NCI-H345 treated with DMSO at 0.1 percent for 48 hours (cell line): ENCODE data around the gene SIRT7.
"Not testable (repeated sequence)": the region's sequence is repeated elsewhere in the genome, so short reads cannot be mapped to it uniquely, and the experiment has no call there.

Experiments used
- DNase-seq: peaks from one replicate; lab custom pipeline; 2025; ENCODE audit not compliant: unreplicated experiment; lab: John Stamatoyannopoulos, UW

The SIRT7 gene

DNA sequence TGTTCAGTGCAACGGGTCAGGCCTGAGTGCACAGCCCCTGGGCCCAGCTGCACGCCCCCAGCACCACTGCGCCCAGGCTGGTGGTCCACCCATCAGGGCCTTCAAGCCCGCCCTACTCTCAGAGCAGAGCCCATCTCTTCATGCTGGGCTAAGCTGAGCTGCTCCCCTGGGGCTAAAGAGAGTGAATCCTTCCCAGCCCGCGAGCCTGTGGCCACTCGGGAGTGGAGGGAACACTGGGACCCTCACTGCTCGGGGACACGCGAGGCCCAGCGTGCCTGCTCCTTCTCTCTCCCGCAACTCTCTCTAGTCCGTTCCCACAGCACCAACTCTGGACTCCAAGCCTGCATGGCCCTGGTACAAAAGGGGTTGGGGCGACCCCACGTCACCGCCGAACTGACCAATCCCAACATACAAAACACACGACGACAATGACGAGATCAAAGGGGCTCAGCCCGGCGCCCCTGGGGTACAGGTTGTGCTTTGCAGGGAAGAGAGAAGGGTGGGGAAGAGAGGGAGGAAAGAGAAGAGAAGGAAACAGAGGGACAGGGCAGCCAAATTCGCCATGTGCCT is 4.1 kb upstream of the SIRT7 start:
- no peak for DNase-seq

DNA sequence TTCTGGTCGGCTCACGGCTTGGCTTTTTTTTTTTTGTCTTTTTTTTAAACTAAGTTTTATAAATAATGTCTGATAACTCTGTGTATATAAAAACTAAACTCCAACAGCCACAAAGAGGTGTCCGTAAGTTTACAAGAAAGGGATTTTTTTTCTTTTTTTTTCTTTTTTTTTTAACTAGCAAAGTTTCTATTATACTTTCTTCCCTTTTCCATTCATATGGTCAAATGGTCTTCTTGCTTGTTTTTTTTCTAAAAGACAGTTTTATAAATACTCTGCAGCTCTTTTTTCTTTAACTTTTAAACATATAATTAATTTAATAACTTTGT is 3.5 kb upstream of the SIRT7 start:
- DNase-seq, result no peak

DNA sequence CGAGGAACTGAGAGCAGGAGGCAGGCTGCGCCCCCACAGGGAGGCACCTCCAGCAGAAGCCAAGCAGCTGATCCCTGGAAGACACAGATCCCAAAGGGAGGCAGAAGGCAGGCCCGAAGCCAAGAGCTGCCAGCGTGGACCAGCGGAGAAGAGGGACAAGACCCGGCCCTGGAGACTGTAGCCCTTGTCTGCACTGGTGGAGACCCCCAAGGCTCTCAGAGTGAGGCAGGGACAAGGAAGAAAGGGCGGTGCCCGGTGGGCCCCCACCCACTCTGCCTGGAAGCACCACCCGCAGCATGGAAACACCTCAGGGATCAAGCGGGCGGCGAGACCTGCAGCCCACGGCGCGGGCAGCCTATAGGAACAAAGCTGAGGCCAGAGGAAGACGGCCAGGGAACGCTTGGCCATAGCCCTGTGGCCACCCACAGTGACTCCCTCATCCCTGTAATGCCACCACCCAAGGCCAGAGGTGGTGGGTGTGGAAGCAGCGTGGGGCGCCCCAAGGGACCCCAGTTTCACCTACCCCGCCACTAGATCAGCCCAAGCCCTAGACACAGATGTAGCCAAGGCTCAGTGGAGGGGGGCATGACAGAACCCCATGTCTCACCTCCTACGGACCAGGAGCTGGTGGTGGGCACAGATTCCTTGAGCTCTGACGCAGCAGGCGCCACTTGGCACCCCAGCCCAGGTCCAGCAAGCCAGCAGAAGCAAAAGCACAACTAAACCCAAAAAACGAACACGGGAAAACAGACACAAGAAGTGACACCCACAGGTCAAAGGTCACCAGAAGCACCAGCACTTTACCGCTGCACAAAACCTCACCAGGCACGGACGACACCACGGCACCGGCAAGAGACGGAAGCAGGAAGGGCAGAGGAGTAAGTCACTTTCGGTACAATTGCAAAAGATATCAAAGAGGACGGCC is 2.9 kb upstream of the SIRT7 start:
- DNase-seq, result no peak

DNA sequence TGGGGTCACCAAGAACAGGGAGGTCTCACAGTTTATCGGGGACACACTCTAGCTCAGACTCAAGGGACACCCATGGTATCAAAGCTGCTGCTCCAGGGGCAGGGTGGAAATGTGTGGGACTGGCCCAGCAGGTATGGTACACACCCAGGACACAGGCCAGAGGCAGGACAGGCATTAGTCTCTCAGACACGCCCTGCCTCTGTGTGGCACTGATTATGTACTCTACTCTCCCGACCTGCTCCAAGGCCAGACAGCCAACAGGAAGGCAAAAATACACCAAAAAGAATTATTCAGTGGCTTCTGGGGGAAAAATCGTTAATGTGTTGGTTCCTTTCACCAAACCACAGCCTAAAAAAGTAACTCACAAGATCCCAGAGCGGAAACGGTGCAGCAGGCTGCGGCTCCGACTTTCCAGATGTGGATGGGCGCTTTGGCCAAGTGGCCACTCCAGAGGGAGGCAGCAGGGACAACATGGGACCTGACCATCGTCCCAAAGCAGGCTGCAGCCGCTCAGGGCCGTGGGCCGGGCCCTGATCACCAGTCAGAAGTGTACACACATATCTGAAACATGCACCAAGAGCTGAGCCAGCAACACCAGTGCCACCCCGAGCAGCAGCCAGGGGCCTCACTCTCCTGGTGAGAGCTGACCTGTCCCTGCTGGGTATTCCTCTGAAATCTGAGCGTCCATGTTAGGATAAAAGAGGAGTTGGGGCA is 1.0 kb upstream of the SIRT7 start:
- DNase-seq, result no peak

DNA sequence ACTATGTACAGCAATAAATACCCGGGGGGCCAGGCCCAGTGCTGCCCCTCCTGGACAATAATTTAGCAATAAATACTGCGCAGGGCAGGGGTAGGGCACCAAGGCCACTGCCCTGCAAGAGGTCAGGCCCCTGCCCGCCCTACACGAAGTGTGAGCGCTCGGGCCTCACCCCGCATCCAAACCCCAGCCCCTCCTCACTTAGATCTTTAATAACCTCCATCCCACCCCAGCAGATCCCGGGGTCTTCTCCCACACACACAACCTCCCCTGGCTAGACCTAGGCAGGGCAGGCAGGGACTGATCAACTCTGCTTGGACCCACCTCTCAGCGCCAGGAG is 325 bp upstream of the SIRT7 start:
- DNase-seq, result not testable (repeated sequence)

DNA sequence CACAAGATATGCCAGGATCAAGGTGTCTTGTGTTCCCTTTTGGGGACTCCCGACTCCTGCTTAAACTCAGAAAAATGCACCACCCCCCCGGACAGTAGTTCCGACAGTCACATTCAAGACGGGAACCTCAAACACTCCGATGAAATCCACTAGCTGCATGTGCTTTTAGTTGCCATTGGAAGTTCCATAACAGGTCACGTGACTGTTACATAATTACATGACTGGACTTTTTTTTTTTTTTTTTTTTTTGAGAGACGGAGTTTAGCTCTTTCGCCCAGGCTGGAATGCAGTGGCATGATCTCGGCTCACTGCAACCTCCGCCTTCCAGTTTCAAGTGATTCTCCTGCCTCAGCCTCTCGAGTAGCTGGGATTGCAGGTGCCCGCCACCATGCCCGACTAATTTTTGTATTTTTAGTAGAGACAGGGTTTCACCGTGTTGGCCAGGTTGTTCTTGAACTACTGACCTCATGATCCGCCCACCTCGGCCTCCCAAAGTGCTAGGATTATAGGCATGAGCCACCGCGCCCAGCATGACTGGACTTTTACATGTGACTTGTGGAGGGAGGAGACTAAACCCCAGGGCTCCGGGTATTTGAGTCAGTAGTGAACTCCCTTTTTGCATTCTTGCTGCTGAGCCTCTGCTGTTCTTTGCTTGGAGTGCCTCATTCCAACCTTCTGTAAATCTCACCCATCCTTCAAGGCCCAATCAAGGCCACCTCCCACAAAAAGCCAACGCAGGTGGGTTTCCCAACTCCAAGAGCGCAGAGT is 1.6 kb downstream of the SIRT7 start:
- no peak for DNase-seq

DNA sequence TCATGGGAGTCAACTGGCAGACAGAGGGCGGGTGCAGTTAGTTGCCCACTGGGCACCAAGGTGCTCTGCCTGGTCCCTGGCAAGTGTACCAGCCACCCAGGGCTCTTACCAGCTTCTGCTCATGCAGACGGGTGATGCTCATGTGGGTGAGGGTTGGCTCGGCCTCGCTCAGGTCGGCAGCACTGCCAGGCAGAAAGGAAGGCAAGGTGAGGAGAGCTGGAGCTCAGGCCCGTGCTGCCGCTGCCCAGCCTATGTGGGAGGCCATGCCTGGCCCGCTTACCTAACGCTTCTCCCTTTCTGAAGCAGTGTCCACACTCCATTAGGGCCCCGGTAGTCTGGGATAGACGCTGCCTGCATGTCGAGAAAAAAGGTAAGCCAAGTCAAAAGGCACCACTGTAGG is 2.6 kb downstream of the SIRT7 start:
- no peak for DNase-seq

DNA sequence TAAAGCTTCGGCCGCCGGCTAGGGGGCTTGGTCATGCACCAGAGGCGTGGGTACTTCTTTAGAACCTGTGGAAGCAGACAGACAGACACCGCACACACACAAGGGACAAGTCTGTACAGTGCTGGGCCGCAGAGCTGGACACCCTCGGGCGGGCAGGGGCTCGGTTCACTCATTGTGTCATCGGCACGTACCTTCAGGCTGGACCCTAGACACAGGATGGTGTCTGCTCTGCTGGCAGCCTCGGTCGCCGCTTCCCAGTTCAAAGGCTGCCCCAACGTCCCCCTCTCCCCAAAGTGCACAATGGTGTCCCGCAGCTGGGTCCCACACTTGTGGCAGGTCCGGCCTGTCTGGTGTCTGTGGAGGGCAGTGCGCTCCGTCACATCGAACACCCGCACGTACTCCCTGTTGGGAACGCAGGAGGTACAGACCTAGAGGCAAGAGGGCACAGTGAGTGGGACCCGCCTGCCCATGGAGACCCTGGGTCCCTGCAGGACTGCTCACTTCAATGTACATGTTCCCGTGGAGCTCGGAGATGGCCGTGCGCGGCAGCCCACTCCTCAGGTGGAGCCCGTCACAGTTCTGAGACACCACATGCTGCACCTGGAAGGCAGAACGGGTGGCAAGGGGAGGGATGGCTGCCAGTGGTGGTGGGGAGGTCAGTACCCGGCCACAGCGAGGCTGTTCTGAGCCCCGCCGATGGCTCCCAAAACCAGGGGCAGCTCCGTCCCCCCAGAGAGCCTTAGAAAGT is 3.7 kb downstream of the SIRT7 start:
- no peak for DNase-seq

DNA sequence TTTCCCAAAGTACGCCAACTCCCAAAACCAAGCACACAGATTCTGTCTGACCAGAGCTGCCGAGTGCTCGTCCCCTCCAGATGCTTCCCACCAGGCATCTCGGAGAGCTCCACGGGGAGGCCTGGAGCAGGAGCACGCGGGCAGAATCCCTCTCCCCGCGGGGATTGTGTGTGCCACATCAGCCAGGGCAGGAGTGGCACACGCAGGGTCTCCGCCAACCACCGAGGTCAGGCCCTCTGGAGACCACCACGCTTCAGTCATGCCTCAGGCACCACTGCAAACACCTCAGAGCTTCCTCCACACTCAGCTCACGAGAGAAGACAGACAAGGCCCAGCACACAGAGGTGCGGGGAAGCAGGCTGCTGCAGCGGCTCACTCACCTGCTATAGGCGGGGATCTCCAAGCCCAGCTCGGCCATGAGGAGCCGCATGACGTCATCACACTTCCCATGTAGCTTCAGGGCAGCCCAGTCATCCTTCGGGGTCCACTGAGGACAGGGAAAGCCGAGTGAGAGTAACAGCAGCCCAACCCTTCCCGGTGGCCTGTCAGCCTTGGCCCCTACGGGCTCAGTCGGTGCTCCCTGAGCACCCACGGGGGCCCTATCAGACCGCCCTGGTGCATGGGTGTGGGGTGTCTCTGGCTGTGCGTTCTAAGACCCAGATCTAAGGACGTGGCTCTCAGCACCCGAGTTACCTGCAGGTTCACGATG is 4.4 kb downstream of the SIRT7 start:
- DNase-seq, result no peak

DNA sequence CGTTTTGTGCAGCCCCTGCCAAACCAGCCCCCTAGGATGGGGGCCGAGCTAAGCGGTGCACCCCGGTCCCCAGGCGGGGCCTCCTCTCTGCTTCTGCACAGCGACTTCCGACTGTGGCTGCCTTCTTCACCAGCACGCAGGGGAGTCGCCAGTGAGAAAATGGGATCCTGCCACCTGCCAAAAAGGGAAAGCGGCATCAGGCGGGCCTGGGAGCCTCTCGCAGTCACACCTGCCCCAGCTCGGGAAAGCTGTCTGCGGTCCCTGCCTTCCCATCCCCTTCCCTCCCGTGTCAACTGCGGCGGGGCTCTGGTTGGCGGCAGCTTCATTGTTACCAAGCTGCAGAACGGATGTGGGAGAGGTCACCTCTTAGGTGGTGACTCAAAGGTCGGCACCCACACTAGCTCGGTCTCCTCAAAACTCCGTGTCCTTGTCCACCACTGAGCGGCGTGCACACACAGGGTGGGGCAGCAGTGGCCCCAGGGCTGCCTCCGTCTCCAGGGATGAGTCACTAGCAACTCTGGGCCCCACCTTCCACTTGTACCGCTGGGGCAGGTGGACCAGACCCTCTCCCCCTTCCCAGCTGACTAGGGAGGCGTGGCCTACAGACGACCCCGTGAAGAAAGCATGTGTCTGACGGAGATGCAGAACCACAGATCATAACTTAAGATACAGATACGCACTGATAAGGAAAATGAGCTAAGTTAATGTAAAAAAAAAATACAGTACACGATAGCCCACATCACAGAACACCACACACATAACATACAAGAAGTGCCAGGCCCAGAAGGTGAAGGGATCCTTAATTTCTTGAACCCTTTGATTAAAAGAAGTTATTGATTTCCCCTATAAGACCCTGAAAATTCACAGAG is 5.3 kb downstream of the SIRT7 start:
- no peak for DNase-seq

DNA sequence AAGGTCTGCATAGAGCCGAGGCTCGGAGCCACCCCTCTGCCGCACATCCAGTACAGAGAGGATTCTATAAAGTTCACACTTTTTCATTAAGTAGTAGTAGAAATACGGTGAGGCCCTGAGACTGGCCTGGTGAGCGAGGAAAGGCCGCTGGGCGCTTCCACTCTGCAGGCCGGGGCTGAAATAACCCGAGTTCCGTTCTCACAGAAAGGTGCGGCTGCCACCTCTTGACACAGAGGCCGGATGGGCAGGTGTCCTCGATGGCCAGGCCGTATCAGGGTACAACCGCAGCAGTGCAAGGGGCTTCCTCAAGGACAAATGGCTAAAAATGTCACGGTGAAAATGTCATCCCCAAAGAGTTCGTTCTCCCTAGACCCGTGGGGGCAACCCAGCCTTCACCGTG is 6.0 kb downstream of the SIRT7 start:
- no peak for DNase-seq

DNA sequence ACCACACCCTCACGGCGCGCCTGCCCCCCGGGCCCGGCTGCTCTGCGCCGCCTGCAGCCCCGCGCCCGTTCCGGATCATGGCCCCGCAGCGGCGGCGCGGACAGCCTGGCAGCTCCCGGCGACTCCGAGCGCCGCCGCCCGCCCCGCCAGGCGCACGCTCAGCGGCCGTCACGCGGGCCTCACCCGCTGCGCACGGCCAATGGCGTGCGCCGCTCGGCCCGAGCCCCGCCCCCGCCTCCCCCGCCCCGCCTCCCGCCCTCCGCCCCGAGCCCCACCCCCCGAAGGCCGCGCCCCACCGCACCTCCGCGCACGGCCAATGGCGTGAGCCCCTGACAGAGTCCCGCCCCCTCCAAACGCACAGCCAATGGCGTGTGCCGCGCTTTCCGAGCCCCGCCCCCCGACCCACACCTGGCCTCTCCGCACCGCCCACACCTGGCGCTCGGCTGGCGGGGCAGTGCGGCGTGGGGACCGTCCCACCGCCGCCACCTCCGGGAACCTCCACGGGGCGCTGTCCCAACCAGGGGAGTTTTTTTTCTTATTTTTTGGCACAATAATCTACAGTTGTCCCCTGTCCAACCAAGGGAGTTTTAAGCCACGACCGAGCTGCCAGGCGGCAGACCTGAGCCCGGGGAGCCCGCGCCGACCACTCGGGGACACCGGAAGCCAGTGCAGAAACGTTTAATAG is 6.6 kb downstream of the SIRT7 start, which contains the start of gene PCYT2:
Gene PCYT2, minus strand, starts transcription at position 123 of the 685 bp plus-strand sequence. Its CDS starts 44 bp downstream, at position 79.
- DNase-seq, result peak; percentile 85

DNA sequence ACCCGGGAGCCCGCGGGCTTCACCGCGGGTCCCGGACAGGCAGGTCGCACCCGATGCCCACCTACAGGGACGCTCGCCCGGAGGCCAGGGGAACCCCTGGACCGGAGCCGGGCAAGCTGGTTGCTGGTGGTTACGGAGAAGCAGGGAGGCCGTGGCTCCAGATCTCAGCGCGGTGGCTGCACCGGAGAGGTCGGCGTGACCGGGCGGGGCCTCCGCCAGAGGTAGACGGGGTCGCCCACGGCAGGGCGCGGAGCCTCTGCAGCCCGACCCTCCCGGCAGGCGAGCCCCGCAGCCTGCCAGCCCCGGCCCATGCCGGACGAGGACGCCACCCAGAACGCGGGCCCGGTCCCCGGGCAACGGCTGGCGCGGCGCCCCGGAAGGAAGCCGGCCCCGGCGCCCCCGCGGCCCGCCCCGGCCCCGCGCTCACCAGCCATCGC is 7.1 kb downstream of the SIRT7 start:
- DNase-seq, result no peak

DNA sequence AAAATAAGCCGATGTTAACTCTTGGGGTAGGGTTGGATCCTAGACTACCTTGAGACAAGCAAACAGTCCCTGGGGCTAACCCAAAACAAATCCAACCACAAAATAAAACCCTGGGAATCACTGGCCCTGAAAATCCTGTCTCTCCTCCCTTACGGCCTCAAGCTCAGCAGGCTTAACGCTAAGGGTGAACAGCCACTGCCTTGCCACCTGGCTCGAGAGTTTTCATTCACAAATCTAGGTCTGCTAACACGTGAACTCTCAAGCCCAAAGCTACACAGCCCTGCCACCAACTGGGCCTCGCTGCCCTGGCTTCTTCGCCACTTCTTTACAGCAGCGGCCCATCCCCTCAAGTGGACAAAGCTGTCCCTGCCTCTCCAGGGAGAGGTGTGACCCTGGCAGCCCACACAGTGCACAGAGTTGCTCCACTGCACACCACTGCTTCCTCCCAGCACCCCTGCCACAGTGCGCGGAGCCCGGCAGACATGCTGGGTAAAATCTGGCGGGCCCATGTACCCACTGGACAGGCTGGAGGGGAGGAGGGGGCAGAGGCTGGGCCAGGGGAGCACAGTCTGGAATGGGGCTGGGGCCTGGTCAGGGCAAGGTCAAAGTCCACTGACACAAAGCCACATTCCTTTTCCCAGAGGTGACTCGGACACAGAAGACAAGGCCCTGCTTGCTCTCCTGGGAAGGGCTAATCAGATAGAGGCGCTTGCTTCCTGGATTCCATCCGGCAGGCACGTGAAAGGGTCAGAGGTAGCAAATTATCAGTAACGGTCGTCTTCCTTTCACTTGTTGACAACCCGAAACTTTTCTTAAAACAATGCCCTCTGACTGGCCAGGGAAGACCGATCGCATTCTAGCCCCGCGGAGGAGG is 7.8 kb downstream of the SIRT7 start:
- DNase-seq, result no peak

DNA sequence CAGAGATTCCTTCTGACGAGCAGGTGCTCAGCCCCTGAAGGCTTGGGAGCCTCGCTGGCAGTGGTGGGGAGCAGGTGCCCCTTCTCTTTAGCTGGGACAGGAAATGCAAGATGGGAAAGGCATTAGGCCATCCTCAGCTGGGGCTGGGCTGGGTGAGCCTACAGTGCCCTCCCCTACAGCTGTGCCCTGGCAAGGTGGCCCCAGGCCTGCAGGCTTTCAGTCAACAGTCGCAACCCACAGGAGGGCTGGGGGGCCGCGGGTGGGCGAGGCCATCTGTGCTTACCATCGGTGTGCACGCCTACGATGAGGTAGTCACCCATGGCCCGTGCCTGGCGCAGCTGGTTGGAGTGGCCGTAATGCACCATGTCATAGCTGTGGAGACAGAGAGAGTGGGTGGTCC is 8.7 kb downstream of the SIRT7 start:
- DNase-seq, result no peak

DNA sequence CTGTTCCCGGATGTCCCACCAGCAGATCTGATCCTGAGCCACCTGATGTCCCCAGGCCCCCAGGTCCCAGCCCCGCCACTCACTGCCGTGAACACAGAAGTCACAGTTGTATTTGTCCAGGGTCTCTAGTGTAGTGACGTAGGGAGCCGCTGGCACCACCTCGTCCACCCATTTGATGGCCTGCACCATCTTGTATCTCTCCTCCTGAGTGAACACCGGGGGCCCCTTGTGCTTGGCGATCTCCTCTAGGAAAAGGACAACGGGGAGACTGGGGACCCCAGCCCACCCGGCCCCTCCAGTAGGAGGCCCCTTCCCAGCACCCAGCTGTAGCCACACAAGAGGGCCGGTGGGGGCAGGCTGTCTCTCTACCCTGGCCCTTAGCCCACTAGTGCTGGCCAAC is 9.2 kb downstream of the SIRT7 start:
- no peak for DNase-seq
